AG09319 (cell line): ENCODE measurements around the gene AKR1C1.
"Not testable (repeated sequence)": the region's sequence is repeated elsewhere in the genome, so short reads cannot be mapped to it uniquely, and the experiment has no call there.

Experiments
- DNase-seq: peaks from one replicate; pipeline ENCODE4 v3.0.0-alpha.2; 2010; ENCODE audit warnings: low read depth; ENCODE audit errors: extremely low read depth
- CTCF ChIP-seq: IDR thresholded peaks from 2 replicates; pipeline ENCODE4 v1.5.1; 2011; ENCODE audit warnings: low read depth, mild to moderate bottlenecking, inconsistent platforms, low read length, moderate library complexity

AKR1C1 gene

GRCh38 chr10:4937346-4937745 is 25.9 kb upstream of the AKR1C1 start:
- no peak for DNase-seq
- TF ChIP-seq CTCF, result no peak

GRCh38 chr10:4939224-4940072 is 23.8 kb upstream of the AKR1C1 start:
- no peak for DNase-seq
- TF ChIP-seq CTCF, result no peak

GRCh38 chr10:4940073-4940428 is 23.2 kb upstream of the AKR1C1 start:
- DNase-seq, result not testable (repeated sequence)

- DNase-seq, result not testable (repeated sequence)
Measured at GRCh38 chr10:4940909-4941308, 22.3 kb upstream of the AKR1C1 start.

- no peak for DNase-seq
- TF ChIP-seq CTCF, result no peak
Measured at GRCh38 chr10:4941540-4942330, 21.5 kb upstream of the AKR1C1 start.

GRCh38 chr10:4942931-4943330 is 20.3 kb upstream of the AKR1C1 start:
- peak; percentile 8 for TF ChIP-seq CTCF
- DNase-seq, result peak; percentile 16

- DNase-seq, result not testable (repeated sequence)
Measured at GRCh38 chr10:4943416-4943815, 19.8 kb upstream of the AKR1C1 start.

GRCh38 chr10:4943821-4944220 is 19.4 kb upstream of the AKR1C1 start:
- no peak for DNase-seq
- no peak for TF ChIP-seq CTCF

- TF ChIP-seq CTCF, result no peak
- no peak for DNase-seq
Measured at GRCh38 chr10:4944841-4945240, 18.4 kb upstream of the AKR1C1 start.
